IMR-90 (cell line): ENCODE data around the gene ANK3. TPM values are rescaled to one million over a fixed set of nuclear protein-coding genes. Genes with fewer than 3 reads are reported as not detected.

ENCODE experiments used
- ATAC-seq: fragments of 200-7000 bp; cut with Tn5 transposase; 2 replicates; pipeline ENCODE4 v1.9.1; 2020; ENCODE audit warnings: low read depth, mild to moderate bottlenecking, moderate library complexity
- BruUV-seq: library from RNA; stranded (reverse); fragments of 400-500 nt; replicated peaks from 2 replicates; lab custom pipeline; 2021; lab: Mats Ljungman, UMichigan
- CTCF ChIA-PET: fragments of 300-600 bp; formaldehyde crosslinking; extraction: SDS; loops from one replicate; lab custom pipeline; 2021; ENCODE audit warnings: antibody characterized with exemption; lab: Yijun Ruan, JAX
- POLR2A ChIA-PET: fragments of 300-600 bp; sonication (Branson Sonifier 250); formaldehyde crosslinking; loops from one replicate; lab custom pipeline; 2022; ENCODE audit warnings: antibody characterized with exemption; ENCODE audit not compliant: unreplicated experiment; lab: Charles Lee
- DNase-seq: peaks from one replicate; pipeline ENCODE4 v3.0.0; 2013
- H2AFZ ChIP-seq: replicated peaks from 2 replicates; pipeline ENCODE3; 2013; ENCODE audit warnings: low read length, mild to moderate bottlenecking; ENCODE audit not compliant: poor library complexity
- H2AK5ac ChIP-seq: 2 replicates; pipeline ENCODE4 v1.6.1; 2013; ENCODE audit warnings: low read depth, low read length, inconsistent platforms
- H2AK9ac ChIP-seq: replicated peaks from 2 replicates; pipeline ENCODE3; 2013; ENCODE audit warnings: mild to moderate bottlenecking, low read depth, low read length, moderate library complexity; ENCODE audit not compliant: poor library complexity
- H2BK120ac ChIP-seq: 2 replicates; pipeline ENCODE4 v1.6.1; 2013; ENCODE audit warnings: low read depth, low read length, inconsistent platforms
- H2BK15ac ChIP-seq: 3 replicates; pipeline ENCODE4 v1.6.1; 2013; ENCODE audit warnings: low read depth, low read length, inconsistent platforms
- H2BK20ac ChIP-seq: 2 replicates; pipeline ENCODE4 v1.6.1; 2013; ENCODE audit warnings: low read depth, mild to moderate bottlenecking, inconsistent platforms, low read length, moderate library complexity
- H2BK5ac ChIP-seq: 2 replicates; pipeline ENCODE4 v1.6.1; 2013; ENCODE audit warnings: mild to moderate bottlenecking, low read depth, low read length, inconsistent platforms; ENCODE audit not compliant: poor library complexity, severe bottlenecking
- H3K14ac ChIP-seq: replicated peaks from 2 replicates; pipeline ENCODE4 v1.6.1; 2013; ENCODE audit warnings: low read depth, low read length, inconsistent platforms
- H3K18ac ChIP-seq: 2 replicates; pipeline ENCODE4 v1.6.1; 2013; ENCODE audit warnings: low read depth, low read length, control low read depth
- H3K23ac ChIP-seq: 2 replicates; pipeline ENCODE4 v1.6.1; 2013; ENCODE audit warnings: low read depth, low read length, inconsistent platforms
- H3K27ac ChIP-seq: 2 replicates; pipeline ENCODE4 v1.5.1; 2013; ENCODE audit warnings: mild to moderate bottlenecking, control low read depth, low read length; ENCODE audit not compliant: insufficient read depth
- H3K27me3 ChIP-seq: 2 replicates; pipeline ENCODE4 v1.6.1; 2013; ENCODE audit warnings: low read length; ENCODE audit not compliant: control insufficient read depth, insufficient read depth
- H3K36me3 ChIP-seq: 2 replicates; pipeline ENCODE4 v1.6.1; 2013; ENCODE audit warnings: low read length, mixed read lengths; ENCODE audit not compliant: control insufficient read depth, insufficient read depth
- H3K4ac ChIP-seq: 2 replicates; pipeline ENCODE4 v1.6.1; 2013; ENCODE audit warnings: low read depth, low read length, inconsistent platforms
- H3K4me1 ChIP-seq: 2 replicates; pipeline ENCODE4 v1.6.1; 2013; ENCODE audit warnings: low read length, mixed read lengths; ENCODE audit not compliant: control insufficient read depth, insufficient read depth
- H3K4me2 ChIP-seq: 2 replicates; pipeline ENCODE4 v1.6.1; 2013; ENCODE audit warnings: low read depth, mild to moderate bottlenecking, control low read depth, low read length, moderate library complexity
- H3K4me3 ChIP-seq: 2 replicates; pipeline ENCODE4 v1.5.1; 2013; ENCODE audit warnings: low read depth, mild to moderate bottlenecking, control low read depth, low read length, moderate library complexity; ENCODE audit not compliant: insufficient read depth
- H3K56ac ChIP-seq: 2 replicates; pipeline ENCODE4 v1.6.1; 2013; ENCODE audit warnings: low read length, inconsistent platforms; ENCODE audit not compliant: insufficient read depth; ENCODE audit errors: extremely low read depth
- H3K79me1 ChIP-seq, 2 experiments: 2 replicates each; pipeline ENCODE4 v1.6.1; 2013; ENCODE audit warnings: low read length in 2 of 2, inconsistent platforms in 1 of 2, low read depth in 1 of 2
- H3K9ac ChIP-seq: 2 replicates; pipeline ENCODE4 v1.6.1; 2013; ENCODE audit warnings: low read depth, low read length, control low read depth
- H3K9me1 ChIP-seq: 2 replicates; pipeline ENCODE4 v1.6.1; 2013; ENCODE audit warnings: low read length, inconsistent platforms; ENCODE audit not compliant: insufficient read depth
- H3K9me3 ChIP-seq: 2 replicates; pipeline ENCODE4 v1.6.1; 2013; ENCODE audit warnings: low read length; ENCODE audit not compliant: control insufficient read depth, insufficient read depth
- H4K20me1 ChIP-seq: 2 replicates; pipeline ENCODE4 v1.6.1; 2013; ENCODE audit warnings: low read length, inconsistent platforms; ENCODE audit not compliant: insufficient read depth
- H4K5ac ChIP-seq: 2 replicates; pipeline ENCODE4 v1.6.1; 2013; ENCODE audit warnings: mild to moderate bottlenecking, low read depth, low read length, control low read depth
- H4K8ac ChIP-seq, 2 experiments: 2 replicates each; pipeline ENCODE4 v1.6.1; 2013; ENCODE audit warnings: low read depth in 2 of 2, low read length in 2 of 2, control low read depth in 1 of 2, inconsistent platforms in 1 of 2
- H4K91ac ChIP-seq: 2 replicates; pipeline ENCODE4 v1.6.1; 2013; ENCODE audit warnings: low read depth, low read length, inconsistent platforms; ENCODE audit not compliant: insufficient read depth
- BHLHE40 ChIP-seq: fragments of 150-350 bp; IDR thresholded peaks from 2 replicates; pipeline ENCODE4 v1.6.1; 2016; ENCODE audit warnings: mild to moderate bottlenecking, low read depth, low read length
- CEBPB ChIP-seq: IDR thresholded peaks from 2 replicates; pipeline ENCODE4 v1.6.1; 2012; ENCODE audit warnings: low read depth, low read length, improper control_type of control experiment
- RCOR1 ChIP-seq: IDR thresholded peaks from 2 replicates; pipeline ENCODE4 v1.6.1; 2012; ENCODE audit warnings: mild to moderate bottlenecking, low read length, improper control_type of control experiment; ENCODE audit not compliant: insufficient replicate concordance
- SMC3 ChIP-seq: fragments of 150-350 bp; IDR thresholded peaks from 2 replicates; pipeline ENCODE4 v1.6.1; 2016; ENCODE audit warnings: low read depth, mild to moderate bottlenecking, antibody characterized with exemption, low read length, moderate library complexity
- WGBS, 2 experiments: methylation state at CpG; one replicate each; pipeline versions ENCODE4 v1.1.5 to v1.1.7; 2013; ENCODE audit warnings: missing lambda C conversion rate in 2 of 2; ENCODE audit not compliant: insufficient read length in 1 of 2; ENCODE audit errors: extremely low coverage in 2 of 2; 5-methylcytosine and 5-hydroxymethylcytosine counted together
- dilution Hi-C: fragments of 300-500 bp; cut with HindIII; formaldehyde crosslinking; loops from one replicate; pipeline ENCODE4 v1.14.3; 2018; ENCODE audit warnings: low sequenced_read_pairs; ENCODE audit not compliant: unreplicated experiment
- in situ Hi-C: fragments of 300-500 bp; cut with MboI; formaldehyde crosslinking; loops from 3 replicates; pipeline ENCODE4 v1.14.3; 2019; ENCODE audit warnings: low sequenced_read_pairs, inconsistent platforms, mixed read lengths
- intact Hi-C: fragments of 100-400 bp; cut with micrococcal nuclease; formaldehyde crosslinking; loops from 2 replicates; pipeline ENCODE4 v1.10.0; 2022
- polyA plus RNA-seq, 3 experiments: library from polyadenylated mRNA; depleted of rRNA; stranded (reverse); fragments of >200 nt; gene quantifications; 2 replicates each; pipeline ENCODE4 v1.2.3, GENCODE V29; 2012; ENCODE audit warnings: low replicate concordance in 1 of 3
- total RNA-seq: library from RNA; depleted of rRNA; stranded (reverse); fragments of >200 nt; gene quantifications from 2 replicates; pipeline ENCODE4 v1.2.3, GENCODE V29; 2012
- TF ChIP-seq, protein P1 (sequence below): fragments of 150-350 bp; IDR thresholded peaks from 2 replicates; pipeline ENCODE4 v1.6.1; 2017; ENCODE audit warnings: mild to moderate bottlenecking, antibody characterized with exemption, low read length, low read depth
- TF ChIP-seq, protein P2 (sequence below): fragments of 150-350 bp; IDR thresholded peaks from 2 replicates; pipeline ENCODE4 v1.6.1; 2016; ENCODE audit warnings: low read depth, mild to moderate bottlenecking, low read length, moderate library complexity, borderline replicate concordance

Gene ANK3
- total and polyA plus RNA-seq, 2 of the 4 experiments (the other 2 are of a cell fraction) = 0.63 to 1.8 TPM

DNA sequence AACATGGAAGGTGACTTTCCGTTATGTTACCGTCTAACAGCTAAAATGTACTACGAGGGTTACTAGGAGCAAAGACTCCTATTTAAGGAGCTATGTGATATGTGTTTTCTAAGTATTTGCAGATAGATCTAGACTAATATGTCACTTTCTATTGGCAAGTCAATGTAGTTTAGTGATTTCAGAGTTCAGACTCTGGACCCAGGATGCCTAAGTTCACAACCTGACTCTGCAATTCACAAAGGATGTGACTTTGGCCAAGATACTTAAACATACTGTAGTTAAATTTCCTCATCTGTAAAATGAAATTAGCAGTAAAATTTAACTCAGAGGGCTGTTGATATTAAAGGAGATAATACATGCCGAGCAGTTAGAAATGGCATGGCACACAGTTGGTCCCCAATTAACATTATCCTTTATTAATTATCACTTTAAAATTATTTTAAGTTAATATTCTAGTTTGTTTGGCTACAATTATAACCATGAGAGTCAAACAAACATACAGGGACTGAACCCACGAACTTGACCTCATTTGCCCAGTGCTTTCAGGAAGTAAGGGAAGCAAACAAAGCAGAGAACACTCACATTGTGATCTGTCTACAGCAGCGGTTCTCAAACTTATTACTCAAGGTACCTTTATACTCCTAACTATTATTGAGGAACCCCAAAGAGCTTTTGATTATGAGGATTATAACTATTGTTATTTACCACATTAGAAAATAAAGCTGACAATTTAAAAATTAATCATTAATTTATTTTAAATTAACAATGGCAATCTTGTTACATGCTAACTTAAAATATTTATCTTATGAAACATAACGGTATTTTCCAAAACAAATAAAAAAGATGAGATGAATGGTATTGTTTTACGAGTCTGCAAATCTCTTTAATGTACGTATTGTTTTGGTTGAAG, 94.4 kb downstream of the ANK3 start (continued):
- TF ChIP-seq, protein P1, sequence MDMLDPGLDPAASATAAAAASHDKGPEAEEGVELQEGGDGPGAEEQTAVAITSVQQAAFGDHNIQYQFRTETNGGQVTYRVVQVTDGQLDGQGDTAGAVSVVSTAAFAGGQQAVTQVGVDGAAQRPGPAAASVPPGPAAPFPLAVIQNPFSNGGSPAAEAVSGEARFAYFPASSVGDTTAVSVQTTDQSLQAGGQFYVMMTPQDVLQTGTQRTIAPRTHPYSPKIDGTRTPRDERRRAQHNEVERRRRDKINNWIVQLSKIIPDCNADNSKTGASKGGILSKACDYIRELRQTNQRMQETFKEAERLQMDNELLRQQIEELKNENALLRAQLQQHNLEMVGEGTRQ = no peak

DNA sequence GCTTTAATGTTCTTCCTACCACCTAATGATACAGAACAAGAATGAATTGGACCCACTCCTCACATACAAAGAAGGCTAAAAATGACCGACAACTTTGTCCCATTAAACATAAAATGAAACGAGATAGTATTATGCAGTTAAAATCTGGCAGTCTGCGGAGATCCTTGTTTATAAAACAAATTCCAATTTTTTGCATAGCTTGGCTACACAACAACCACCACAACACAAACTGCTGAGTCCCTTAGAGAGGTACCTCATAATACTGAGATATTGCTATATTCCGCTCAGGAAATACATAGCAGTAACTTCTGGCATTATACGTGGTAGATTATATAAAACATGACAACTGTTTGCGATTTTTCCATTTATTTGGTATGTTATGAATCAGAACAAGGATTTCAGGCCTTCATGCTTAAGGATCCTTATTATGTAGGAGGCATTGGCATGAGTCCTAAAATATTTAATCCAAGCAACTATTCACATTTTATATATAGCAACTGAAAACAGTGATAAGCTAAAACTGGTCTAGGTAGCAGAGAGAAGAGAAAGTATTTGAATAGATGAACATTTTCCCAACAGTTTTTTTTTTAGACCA, 96.0 kb downstream of the ANK3 start:
- dilution Hi-C loops = no loop called here
- Histone ChIP-seq H3K36me3 (no peaks in the 10 kb centered on the region), H2BK15ac (no peak overlapping the region), H2AFZ (no peak overlapping the region), H4K5ac (no peak overlapping the region; the same call in 1 of the 2 replicates), H3K4ac (no peak overlapping the region), H3K4me1 (0 out of 2 replicates have a peak, but pooled peaks cover 2% of the 10 kb centered on the region), H3K9me3 (no peaks in the 10 kb centered on the region), H3K4me2 (no peak overlapping the region), H2AK5ac (no peak overlapping the region), H3K14ac (no peak overlapping the region), H3K23ac (no peak overlapping the region), H3K9me1 (no peaks in the 10 kb centered on the region), H2BK20ac (no peak overlapping the region), H2BK5ac (no peak overlapping the region), H3K79me1 (no peaks in the 10 kb centered on the region), H2BK120ac (no peak overlapping the region), H4K8ac (no peak overlapping the region), H4K91ac (no peak overlapping the region), H2AK9ac (no peak overlapping the region), H3K27ac (no peak overlapping the region), H3K4me3 (no peak overlapping the region), H3K27me3 (no peaks in the 10 kb centered on the region), H4K20me1 (no peaks in the 10 kb centered on the region), H3K56ac (no peak overlapping the region), H3K9ac (no peak overlapping the region), H3K18ac (no peak overlapping the region)
- no CpG with 5 or more reads among the region's 6 CpGs for WGBS, 2 experiments
- no TSS peak for BruUV-seq
- ChIA-PET CTCF (no interaction called here), POLR2A (no interaction called here)
- TF ChIP-seq, protein P2, sequence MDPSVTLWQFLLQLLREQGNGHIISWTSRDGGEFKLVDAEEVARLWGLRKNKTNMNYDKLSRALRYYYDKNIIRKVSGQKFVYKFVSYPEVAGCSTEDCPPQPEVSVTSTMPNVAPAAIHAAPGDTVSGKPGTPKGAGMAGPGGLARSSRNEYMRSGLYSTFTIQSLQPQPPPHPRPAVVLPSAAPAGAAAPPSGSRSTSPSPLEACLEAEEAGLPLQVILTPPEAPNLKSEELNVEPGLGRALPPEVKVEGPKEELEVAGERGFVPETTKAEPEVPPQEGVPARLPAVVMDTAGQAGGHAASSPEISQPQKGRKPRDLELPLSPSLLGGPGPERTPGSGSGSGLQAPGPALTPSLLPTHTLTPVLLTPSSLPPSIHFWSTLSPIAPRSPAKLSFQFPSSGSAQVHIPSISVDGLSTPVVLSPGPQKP = no peak
- TF ChIP-seq SMC3 = no peak
- no peak for TF ChIP-seq RCOR1
- TF ChIP-seq CEBPB = no peak
- no peak for TF ChIP-seq BHLHE40
- in situ Hi-C loops = no loop called here
- peak; percentile 44 for DNase-seq
- intact Hi-C loops = no loop called here
- peak; percentile 48 for ATAC-seq
